ENCODE measurements around the gene PIK3C2B. TPM values are rescaled to one million over a fixed set of nuclear protein-coding genes. Genes with fewer than 3 reads are reported as not detected.

The PIK3C2B gene
- total RNA-seq, 2 experiments from 2014 or later, result 27.4 to 28.9 TPM

DNA sequence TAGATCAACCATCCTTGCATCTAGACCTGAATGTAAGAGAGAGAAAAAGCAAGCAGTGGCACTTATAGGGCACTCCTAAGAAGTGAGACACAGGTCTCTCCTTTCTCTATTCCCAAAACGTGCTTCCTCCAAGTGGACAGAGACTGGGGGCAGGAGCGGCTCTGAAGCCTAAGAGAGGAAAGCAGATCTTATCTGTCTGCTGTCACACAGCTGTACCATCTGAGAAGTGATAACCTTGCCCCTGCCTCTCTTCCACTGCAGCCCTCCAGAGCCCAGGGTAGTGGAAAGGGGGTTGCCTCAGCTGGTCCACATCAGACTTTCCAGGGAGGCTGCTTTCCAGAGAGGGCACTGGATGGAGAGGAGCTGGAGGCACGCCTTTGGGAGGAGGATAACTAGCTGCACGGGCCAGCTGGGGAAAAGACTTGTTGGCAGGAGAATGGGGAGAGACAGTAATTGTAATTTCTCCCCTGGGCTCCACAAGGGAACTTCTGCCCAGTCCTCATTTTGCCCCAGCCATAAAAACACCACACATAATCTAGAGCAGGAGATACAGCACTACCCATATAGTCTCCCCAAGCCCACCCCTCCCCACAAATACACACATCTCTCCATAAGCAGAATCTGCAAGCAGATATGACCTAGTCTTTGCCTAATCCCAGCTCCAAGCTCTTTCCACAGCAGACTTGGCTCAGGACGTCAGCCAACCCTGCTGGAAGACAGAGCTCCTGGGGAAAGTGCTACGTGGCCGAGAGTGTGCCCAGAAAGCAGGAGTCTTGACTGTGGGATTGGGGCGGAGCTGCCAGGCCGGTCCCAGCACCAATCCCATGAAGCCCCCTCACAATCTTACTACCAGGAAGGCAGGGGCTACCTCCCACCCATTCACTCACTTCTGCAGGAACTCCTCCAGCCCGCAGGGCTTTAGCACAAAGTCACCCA is 31.2 kb downstream of the PIK3C2B start:
- no peak for DNase-seq
- peak overlapping the region; percentile 77 for H3K27ac Mint-ChIP-seq
- H3K36me3 Mint-ChIP-seq (ENCODE audit: low read depth), result peaks cover 36% of the 10 kb centered on the region
- POLR2A ChIA-PET, result interaction anchor here (0.6 kb wide), 1 partner anchor 16 kb away, joined by 6 read pairs; no protein-coding TSS in a partner anchor
- H3K9me3 Mint-ChIP-seq, result no peaks in the 10 kb centered on the region
- no peak overlapping the region for H3K4me3 Mint-ChIP-seq
- H3K27me3 Mint-ChIP-seq, result no peaks in the 10 kb centered on the region
- CTCF ChIA-PET, result interaction anchor here (0.7 to 12.0 kb wide), 9 partner anchors 9 to 40 kb away, joined by 3 to 102 read pairs (median 4); partner anchors contain the start of gene PIK3C2B
- peaks cover 62% of the 10 kb centered on the region for H3K4me1 Mint-ChIP-seq

GRCh38 chr1:204462229-204462561 is 32.4 kb downstream of the PIK3C2B start:
- Mint-ChIP-seq H3K27ac (peak overlapping the region; percentile 91), H3K36me3 (ENCODE audit: low read depth) (peaks cover 31% of the 10 kb centered on the region), H3K9me3 (no peaks in the 10 kb centered on the region), H3K4me3 (peak overlapping the region; percentile 36), H3K4me1 (peaks cover 62% of the 10 kb centered on the region), H3K27me3 (no peaks in the 10 kb centered on the region)
- CTCF ChIA-PET, result interaction anchor here (0.9 to 12.0 kb wide), 5 partner anchors 7 to 41 kb away, joined by 3 to 102 read pairs (median 5); partner anchors contain the start of gene PIK3C2B
- no peak for DNase-seq
- POLR2A ChIA-PET, result no interaction called here

DNA sequence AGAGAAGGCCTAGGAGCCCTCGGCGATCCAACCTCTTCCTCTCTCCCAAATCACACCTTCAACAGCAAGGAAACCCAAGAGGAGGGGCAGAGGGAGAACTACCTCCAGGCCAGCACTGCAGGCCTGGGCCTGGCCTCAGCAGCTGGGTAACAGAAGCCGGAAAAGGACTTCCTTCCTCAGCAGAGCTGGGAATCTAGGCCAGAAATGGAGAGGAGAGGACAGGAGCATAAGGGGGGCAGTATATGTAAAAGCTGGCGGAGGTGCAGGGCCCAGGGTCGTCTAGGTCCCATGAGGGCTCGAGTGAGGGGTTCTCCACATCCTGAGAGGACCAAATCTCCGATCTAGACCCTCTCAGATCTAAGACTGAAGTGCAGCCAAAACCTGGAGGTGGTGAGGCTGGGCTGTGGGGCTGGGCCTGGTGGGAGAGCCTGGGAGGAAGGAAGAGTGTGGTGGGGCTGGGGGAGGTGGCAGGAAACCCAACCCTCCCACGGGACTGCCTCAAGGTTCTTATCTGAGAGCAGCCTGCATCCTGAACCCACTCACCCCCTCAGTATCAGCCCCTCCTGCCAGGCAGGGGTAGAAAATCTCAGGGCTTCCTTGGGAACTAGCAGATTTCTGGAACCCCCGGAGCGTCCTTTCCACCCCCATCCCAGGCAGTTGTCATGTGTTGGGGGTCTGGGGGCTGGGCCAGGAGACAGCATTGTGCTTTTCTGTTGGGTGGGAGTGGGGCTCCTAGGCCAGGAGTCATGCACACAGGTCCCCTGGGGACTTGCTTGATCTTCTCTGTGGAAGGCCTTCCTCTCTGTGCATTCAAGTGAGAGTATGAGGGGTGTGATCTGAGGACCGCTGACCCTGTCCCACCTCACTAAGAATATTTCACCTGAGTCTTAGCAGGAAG is 33.0 kb downstream of the PIK3C2B start:
- POLR2A ChIA-PET, result no interaction called here
- Mint-ChIP-seq H3K4me1 (peaks cover 62% of the 10 kb centered on the region), H3K4me3 (peak overlapping the region; percentile 36)

GRCh38 chr1:204460346-204460745 is 34.3 kb downstream of the PIK3C2B start:
- CTCF ChIA-PET, result interaction anchor here (1.2 to 12.0 kb wide), 2 partner anchors 12 to 17 kb away, joined by 3 to 102 read pairs; no protein-coding TSS in a partner anchor
- POLR2A ChIA-PET, result no interaction called here
- no peak for DNase-seq
- Mint-ChIP-seq H3K27ac (peak overlapping the region; percentile 91), H3K4me3 (no peak overlapping the region), H3K4me1 (peaks cover 60% of the 10 kb centered on the region), H3K9me3 (no peaks in the 10 kb centered on the region), H3K36me3 (ENCODE audit: low read depth) (peaks cover 36% of the 10 kb centered on the region), H3K27me3 (no peaks in the 10 kb centered on the region)

More for the DNA sequence above, 33.0 kb downstream of the PIK3C2B start:
- Mint-ChIP-seq H3K9me3 (no peaks in the 10 kb centered on the region), H3K27me3 (no peaks in the 10 kb centered on the region), H3K36me3 (ENCODE audit: low read depth) (peaks cover 33% of the 10 kb centered on the region), H3K27ac (peak overlapping the region; percentile 91)
- CTCF ChIA-PET, result interaction anchor here (0.9 to 12.0 kb wide), 4 partner anchors 7 to 31 kb away, joined by 3 to 102 read pairs (median 6); no protein-coding TSS in a partner anchor
- DNase-seq, result peak; percentile 28

- no peaks in the 10 kb centered on the region for H3K27me3 Mint-ChIP-seq
- DNase-seq, result no peak
- H3K27ac Mint-ChIP-seq, result peak overlapping the region; percentile 67
- H3K36me3 Mint-ChIP-seq (ENCODE audit: low read depth), result peaks cover 39% of the 10 kb centered on the region
- CTCF ChIA-PET, result interaction anchor here (12.0 kb wide), 1 partner anchor 11 kb away, joined by 102 read pairs; no protein-coding TSS in a partner anchor
- POLR2A ChIA-PET, result no interaction called here
- H3K4me1 Mint-ChIP-seq, result peaks cover 54% of the 10 kb centered on the region
- H3K9me3 Mint-ChIP-seq, result no peaks in the 10 kb centered on the region
- no peak overlapping the region for H3K4me3 Mint-ChIP-seq
These were observed 34.9 kb downstream of the PIK3C2B start for GRCh38 chr1:204459706-204460105.

DNA sequence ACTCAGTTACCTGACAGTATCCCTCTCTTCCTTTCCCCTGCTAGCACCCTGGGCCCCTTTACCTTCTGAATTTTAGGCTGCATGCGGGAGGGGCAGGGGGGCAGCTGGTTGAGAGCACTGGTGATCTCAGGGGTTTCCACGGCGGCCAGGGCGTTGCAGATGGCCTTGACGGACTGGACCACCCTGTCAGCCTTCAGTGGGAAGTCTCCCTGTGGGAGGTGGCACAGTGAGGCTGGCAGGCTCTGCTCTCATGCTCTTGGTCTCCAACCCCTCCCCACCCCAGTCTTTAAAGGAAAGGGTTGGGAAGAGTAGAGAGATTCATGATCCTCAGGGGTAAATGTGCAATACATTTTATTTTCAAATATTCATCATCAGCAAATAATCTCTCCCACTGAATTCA is 36.9 kb downstream of the PIK3C2B start:
- H3K27me3 Mint-ChIP-seq, result no peaks in the 10 kb centered on the region
- peaks cover 46% of the 10 kb centered on the region for H3K36me3 Mint-ChIP-seq (ENCODE audit: low read depth)
- H3K4me3 Mint-ChIP-seq, result no peak overlapping the region
- no peak for DNase-seq
- H3K9me3 Mint-ChIP-seq, result no peaks in the 10 kb centered on the region
- ChIA-PET CTCF (interaction anchor here (0.5 to 12.0 kb wide), 3 partner anchors 9 to 55 kb away, joined by 3 to 102 read pairs (median 3); no protein-coding TSS in a partner anchor), POLR2A (no interaction called here)
- H3K4me1 Mint-ChIP-seq, result peaks cover 48% of the 10 kb centered on the region
- H3K27ac Mint-ChIP-seq, result no peak overlapping the region

DNA sequence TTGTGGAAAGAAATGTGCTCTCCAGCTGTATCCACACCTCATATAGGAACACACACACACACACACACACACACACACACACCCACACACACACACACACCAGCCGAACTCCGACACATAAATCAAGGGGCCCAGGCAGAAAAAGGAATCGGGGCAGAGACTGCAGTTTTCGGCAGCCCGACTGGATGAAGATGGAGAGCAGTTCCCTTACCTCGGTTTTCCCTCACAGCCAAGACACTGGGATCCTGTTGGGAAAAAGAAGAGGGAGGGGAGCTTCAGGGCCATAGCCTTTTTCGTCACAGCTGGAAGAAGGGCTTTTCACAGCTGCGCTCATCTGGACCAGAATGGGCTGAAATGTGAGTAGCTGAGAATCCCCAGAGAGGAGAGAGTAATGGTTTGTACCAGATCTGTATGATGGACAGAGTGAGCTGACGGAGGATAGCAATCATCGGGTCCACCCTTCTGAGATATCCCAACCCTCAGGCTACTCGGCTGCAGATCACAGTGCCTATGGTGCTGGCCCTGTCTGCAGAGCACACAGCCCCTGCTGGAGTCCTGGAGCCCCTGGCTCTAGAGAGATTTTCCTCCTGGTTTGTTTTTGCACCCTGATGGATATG is 37.7 kb downstream of the PIK3C2B start:
- ChIA-PET POLR2A (no interaction called here), CTCF (interaction anchor here (0.5 to 12.0 kb wide), 4 partner anchors 8 to 50 kb away, joined by 3 to 102 read pairs (median 4); no protein-coding TSS in a partner anchor)
- H3K4me3 Mint-ChIP-seq, result no peak overlapping the region
- H3K27ac Mint-ChIP-seq, result peak overlapping the region; percentile 73
- DNase-seq, result no peak
- H3K36me3 Mint-ChIP-seq (ENCODE audit: low read depth), result peaks cover 46% of the 10 kb centered on the region
- peaks cover 42% of the 10 kb centered on the region for H3K4me1 Mint-ChIP-seq
- no peaks in the 10 kb centered on the region for H3K9me3 Mint-ChIP-seq
- no peaks in the 10 kb centered on the region for H3K27me3 Mint-ChIP-seq

GRCh38 chr1:204455831-204456145 is 38.8 kb downstream of the PIK3C2B start:
- Mint-ChIP-seq H3K4me3 (no peak overlapping the region), H3K4me1 (peaks cover 38% of the 10 kb centered on the region), H3K36me3 (ENCODE audit: low read depth) (peaks cover 40% of the 10 kb centered on the region), H3K9me3 (no peaks in the 10 kb centered on the region), H3K27ac (no peak overlapping the region), H3K27me3 (no peaks in the 10 kb centered on the region)
- ChIA-PET POLR2A (no interaction called here), CTCF (interaction anchor here (1.6 to 12.0 kb wide), 2 partner anchors 7 kb away, joined by 7 to 102 read pairs; no protein-coding TSS in a partner anchor)
- no peak for DNase-seq

GRCh38 chr1:204455063-204455830 is 39.4 kb downstream of the PIK3C2B start:
- H3K36me3 Mint-ChIP-seq (ENCODE audit: low read depth), result peaks cover 38% of the 10 kb centered on the region
- ChIA-PET CTCF (interaction anchor here (1.3 to 12.0 kb wide), 4 partner anchors 7 to 17 kb away, joined by 4 to 102 read pairs (median 6); no protein-coding TSS in a partner anchor), POLR2A (no interaction called here)
- peaks cover 36% of the 10 kb centered on the region for H3K4me1 Mint-ChIP-seq
- H3K27ac Mint-ChIP-seq, result no peak overlapping the region
- no peak overlapping the region for H3K4me3 Mint-ChIP-seq
- H3K9me3 Mint-ChIP-seq, result no peaks in the 10 kb centered on the region
- H3K27me3 Mint-ChIP-seq, result no peaks in the 10 kb centered on the region
- DNase-seq, result no peak

DNA sequence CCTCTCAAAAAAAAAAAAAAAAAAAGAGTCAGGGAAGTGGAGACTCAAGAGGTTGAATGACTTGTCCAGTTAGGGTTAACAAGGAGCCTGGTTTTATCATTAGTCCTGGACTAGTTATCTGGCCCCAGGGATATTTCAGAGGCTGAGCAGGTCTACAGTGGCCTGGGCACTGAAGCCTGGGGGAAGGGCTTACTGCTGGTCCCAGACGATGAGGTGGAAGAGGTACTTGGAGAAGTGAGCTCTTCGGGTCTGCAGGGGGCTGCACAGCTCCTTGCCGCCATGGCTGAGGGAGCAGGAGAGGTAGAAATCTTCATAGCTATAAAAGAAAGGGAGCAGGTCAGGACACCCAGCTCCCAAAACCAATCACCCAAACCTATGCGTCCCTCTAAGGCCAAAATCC is 40.1 kb downstream of the PIK3C2B start:
- POLR2A ChIA-PET, result interaction anchor here (0.6 kb wide), 1 partner anchor 16 kb away, joined by 3 read pairs; no protein-coding TSS in a partner anchor
- H3K4me3 Mint-ChIP-seq, result no peak overlapping the region
- peak overlapping the region; percentile 71 for H3K27ac Mint-ChIP-seq
- DNase-seq, result no peak
- peaks cover 36% of the 10 kb centered on the region for H3K4me1 Mint-ChIP-seq
- no peaks in the 10 kb centered on the region for H3K9me3 Mint-ChIP-seq
- CTCF ChIA-PET, result interaction anchor here (0.6 to 1.6 kb wide), 4 partner anchors 8 to 16 kb away, joined by 4 to 7 read pairs (median 6); no protein-coding TSS in a partner anchor
- H3K36me3 Mint-ChIP-seq (ENCODE audit: low read depth), result peaks cover 31% of the 10 kb centered on the region
- no peaks in the 10 kb centered on the region for H3K27me3 Mint-ChIP-seq

GRCh38 chr1:204453141-204453772 is 41.3 kb downstream of the PIK3C2B start:
- Mint-ChIP-seq H3K9me3 (no peaks in the 10 kb centered on the region), H3K4me3 (peak overlapping the region; percentile 26), H3K27me3 (no peaks in the 10 kb centered on the region), H3K4me1 (peaks cover 44% of the 10 kb centered on the region), H3K27ac (peak overlapping the region; percentile 87), H3K36me3 (ENCODE audit: low read depth) (peaks cover 26% of the 10 kb centered on the region)
- peak; percentile 69 for DNase-seq
- POLR2A ChIA-PET, result interaction anchor here (0.9 kb wide), 1 partner anchor 41 kb away, joined by 12 read pairs; no protein-coding TSS in a partner anchor
- CTCF ChIA-PET, result interaction anchor here (0.6 to 3.3 kb wide), 9 partner anchors 10 to 1418 kb away, joined by 3 to 12 read pairs (median 4); partner anchors contain the start of gene PIK3C2B
